ENCODE results near the gene VPS41.

Gene VPS41

DNA sequence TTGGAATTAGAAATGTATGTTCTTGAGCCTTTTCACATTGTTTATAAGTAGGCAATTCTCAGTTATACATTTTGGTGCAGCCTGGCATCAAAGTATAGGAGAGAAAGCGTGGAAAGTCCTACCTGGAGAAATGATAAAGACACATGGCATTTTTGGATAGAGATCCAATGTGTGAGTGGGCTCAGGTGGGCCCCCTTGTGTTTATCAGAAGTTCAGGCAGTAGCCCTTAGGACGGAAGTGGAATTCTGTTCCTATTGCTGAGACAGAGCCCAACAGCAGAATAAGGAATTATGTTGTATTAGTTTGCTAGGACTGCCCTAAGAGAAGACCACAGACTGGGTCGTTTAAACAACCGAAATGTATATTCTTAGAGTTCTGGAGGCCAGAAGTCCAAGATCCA, 192.6 kb downstream of the VPS41 start:
- no peak for TF ChIP-seq CTCF (IDR thresholded peaks at IDR 0.05; ENCODE audit: low read depth, low read length)
- no peaks in the 10 kb centered on the region for H3K27me3 ChIP-seq (ENCODE audit: insufficient read depth, low read depth, severe bottlenecking)
- DNase-seq, result no peak
- H3K4me3 ChIP-seq (ENCODE audit: low read depth, low read length), result no peak overlapping the region
- H3K27ac ChIP-seq, result no peak overlapping the region
- H3K9me3 ChIP-seq (ENCODE audit: severe bottlenecking), result no peaks in the 10 kb centered on the region
- no peaks in the 10 kb centered on the region for H3K36me3 ChIP-seq

GRCh38 chr7:38709123-38709522, 199.9 kb downstream of the VPS41 start:
- Histone ChIP-seq H3K36me3 (no peaks in the 10 kb centered on the region), H3K9me3 (ENCODE audit: severe bottlenecking) (no peaks in the 10 kb centered on the region), H3K27ac (no peak overlapping the region), H3K4me3 (ENCODE audit: low read depth, low read length) (no peak overlapping the region), H3K27me3 (ENCODE audit: insufficient read depth, low read depth, severe bottlenecking) (no peaks in the 10 kb centered on the region)
- DNase-seq, result no peak
- TF ChIP-seq CTCF (IDR thresholded peaks at IDR 0.05; ENCODE audit: low read depth, low read length), result no peak

GRCh38 chr7:38704751-38705150, 204.2 kb downstream of the VPS41 start:
- no peak for TF ChIP-seq CTCF (IDR thresholded peaks at IDR 0.05; ENCODE audit: low read depth, low read length)
- H3K27me3 ChIP-seq (ENCODE audit: insufficient read depth, low read depth, severe bottlenecking), result no peaks in the 10 kb centered on the region
- no peak for DNase-seq
- H3K27ac ChIP-seq, result no peak overlapping the region
- no peaks in the 10 kb centered on the region for H3K36me3 ChIP-seq
- H3K4me3 ChIP-seq (ENCODE audit: low read depth, low read length), result no peak overlapping the region
- H3K9me3 ChIP-seq (ENCODE audit: severe bottlenecking), result no peaks in the 10 kb centered on the region

DNA sequence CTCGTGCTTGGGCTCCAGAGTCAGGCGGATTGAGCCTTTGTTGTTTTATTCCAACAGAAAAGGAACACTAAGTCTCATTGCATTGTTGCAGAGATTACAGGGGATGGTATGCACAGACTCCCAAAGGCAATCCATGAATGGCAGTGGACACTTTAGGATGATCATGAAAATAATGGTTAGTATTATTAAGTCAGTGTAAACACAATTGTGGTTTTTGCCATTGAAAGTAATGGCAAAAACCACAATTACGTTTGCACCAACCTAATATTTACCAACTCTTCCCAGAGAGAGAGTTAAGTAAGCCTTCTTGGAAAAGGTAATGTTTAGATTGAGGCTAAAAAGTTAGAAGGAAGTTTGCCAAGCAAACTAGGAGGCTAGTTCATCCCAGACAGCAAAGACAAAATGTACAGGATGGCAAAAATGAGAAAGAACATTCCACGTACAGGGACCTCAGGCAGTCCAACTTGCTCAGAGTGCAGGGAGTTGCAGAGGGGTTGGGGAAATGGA, 204.9 kb downstream of the VPS41 start:
- no peaks in the 10 kb centered on the region for H3K9me3 ChIP-seq (ENCODE audit: severe bottlenecking)
- H3K27ac ChIP-seq, result no peak overlapping the region
- no peaks in the 10 kb centered on the region for H3K27me3 ChIP-seq (ENCODE audit: insufficient read depth, low read depth, severe bottlenecking)
- no peaks in the 10 kb centered on the region for H3K36me3 ChIP-seq
- H3K4me3 ChIP-seq (ENCODE audit: low read depth, low read length), result no peak overlapping the region
- DNase-seq, result no peak
- no peak for TF ChIP-seq CTCF (IDR thresholded peaks at IDR 0.05; ENCODE audit: low read depth, low read length)

- no peaks in the 10 kb centered on the region for H3K36me3 ChIP-seq
- DNase-seq, result no peak
- no peaks in the 10 kb centered on the region for H3K9me3 ChIP-seq (ENCODE audit: severe bottlenecking)
- H3K27ac ChIP-seq, result no peak overlapping the region
- TF ChIP-seq CTCF (IDR thresholded peaks at IDR 0.05; ENCODE audit: low read depth, low read length), result no peak
- H3K27me3 ChIP-seq (ENCODE audit: insufficient read depth, low read depth, severe bottlenecking), result no peaks in the 10 kb centered on the region
- no peak overlapping the region for H3K4me3 ChIP-seq (ENCODE audit: low read depth, low read length)
These were observed 205.9 kb downstream of the VPS41 start for GRCh38 chr7:38703093-38703492.

DNA sequence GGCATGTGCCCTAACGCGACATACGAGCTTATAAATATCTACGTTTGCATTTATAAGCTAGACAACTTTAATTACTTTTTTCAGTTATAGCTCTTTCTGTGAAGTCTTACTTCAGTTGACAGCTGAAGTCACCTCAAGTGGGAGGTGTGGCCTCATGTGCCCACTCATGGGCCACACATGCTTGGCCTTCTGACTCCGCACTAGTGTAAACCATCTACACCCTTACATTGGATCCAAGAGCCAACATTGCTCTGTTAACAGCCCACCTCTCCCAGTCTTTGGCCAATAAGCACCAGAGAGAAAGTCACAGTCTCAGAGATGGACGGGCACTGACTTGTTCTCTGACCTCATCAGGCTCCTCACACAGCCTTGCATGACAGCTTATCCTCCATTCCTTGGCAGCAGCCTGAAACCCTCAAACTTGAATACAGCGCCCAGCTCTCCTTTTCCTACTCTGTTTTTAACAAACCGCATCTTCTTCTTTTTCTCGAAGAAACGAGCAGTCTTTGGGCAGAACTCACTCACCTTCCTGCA, 206.9 kb downstream of the VPS41 start:
- H3K27ac ChIP-seq, result no peak overlapping the region
- no peaks in the 10 kb centered on the region for H3K36me3 ChIP-seq
- no peak overlapping the region for H3K4me3 ChIP-seq (ENCODE audit: low read depth, low read length)
- no peaks in the 10 kb centered on the region for H3K27me3 ChIP-seq (ENCODE audit: insufficient read depth, low read depth, severe bottlenecking)
- TF ChIP-seq CTCF (IDR thresholded peaks at IDR 0.05; ENCODE audit: low read depth, low read length), result no peak
- DNase-seq, result no peak
- no peaks in the 10 kb centered on the region for H3K9me3 ChIP-seq (ENCODE audit: severe bottlenecking)

All from WERI-Rb-1 (cell line).